ENCODE data around the gene IQCN. TPM values are rescaled to one million over a fixed set of nuclear protein-coding genes. Genes with fewer than 3 reads are reported as not detected.

The IQCN gene
- total and polyA plus RNA-seq, 12 donors = 0.17 to 7.8 (median 0.96) TPM

DNA sequence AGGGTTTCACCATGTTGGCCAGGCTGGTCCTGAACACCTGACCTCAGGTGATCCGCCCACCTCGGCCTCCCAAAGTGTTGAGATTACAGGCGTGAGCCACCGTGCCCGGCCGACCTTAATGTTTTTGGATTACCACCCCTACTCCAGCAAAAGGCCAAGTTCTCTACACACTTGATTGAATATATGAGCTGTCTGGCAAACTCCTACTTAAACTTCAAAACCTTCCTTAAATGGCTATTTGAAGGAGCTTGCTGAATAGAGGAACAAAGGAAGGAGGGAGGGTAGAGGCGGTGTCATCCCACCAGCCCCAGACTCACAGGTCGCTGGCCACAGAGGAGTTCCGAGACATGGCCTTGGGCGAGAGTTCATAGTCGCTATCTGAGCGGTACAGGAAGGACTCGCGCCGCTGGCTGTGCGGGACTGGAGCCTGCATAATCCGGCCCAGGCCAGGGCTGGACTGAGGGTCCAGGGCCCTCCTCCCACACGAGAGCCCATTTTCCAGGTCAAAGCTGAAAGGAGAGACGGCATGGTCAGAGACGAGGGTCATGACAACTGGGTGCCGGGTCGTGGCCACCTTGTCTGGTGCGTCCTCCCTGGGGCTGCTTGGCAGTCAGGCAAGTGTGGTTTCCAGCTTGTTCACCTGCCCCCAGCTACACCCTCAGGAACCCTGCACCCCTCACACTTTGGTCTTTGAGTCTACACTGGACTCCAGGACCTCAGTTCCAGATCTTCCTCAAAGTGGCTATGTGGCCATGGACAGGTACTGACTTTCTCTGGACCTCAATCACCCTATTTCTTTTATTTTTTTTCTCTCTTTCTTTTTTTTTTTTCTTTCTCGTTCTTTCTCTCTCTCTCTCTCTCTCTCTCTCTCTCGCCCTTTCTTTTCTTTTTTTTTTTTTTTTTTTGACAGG is 52.2 kb downstream of the IQCN start:
- Histone ChIP-seq H3K9me3 (no peaks in the 10 kb centered on the region), H3K36me3 (no peaks in the 10 kb centered on the region), H3K4me3 (no peak overlapping the region), H3K4me1 (peaks cover 13 to 30% (median 25%) of the 10 kb centered on the region in 9 donors), H3K27ac (no peak overlapping the region), H3K27me3 (peaks cover 6 to 51% (median 45%) of the 10 kb centered on the region in 7 donors)
- 86% methylated on average over 25 of the region's 25 CpGs for WGBS, 2 donors
- ATAC-seq (no peak), DNase-seq (no peak)
- intact Hi-C loops (cut with DNase I) = no loop called here
- TF ChIP-seq, protein P1, sequence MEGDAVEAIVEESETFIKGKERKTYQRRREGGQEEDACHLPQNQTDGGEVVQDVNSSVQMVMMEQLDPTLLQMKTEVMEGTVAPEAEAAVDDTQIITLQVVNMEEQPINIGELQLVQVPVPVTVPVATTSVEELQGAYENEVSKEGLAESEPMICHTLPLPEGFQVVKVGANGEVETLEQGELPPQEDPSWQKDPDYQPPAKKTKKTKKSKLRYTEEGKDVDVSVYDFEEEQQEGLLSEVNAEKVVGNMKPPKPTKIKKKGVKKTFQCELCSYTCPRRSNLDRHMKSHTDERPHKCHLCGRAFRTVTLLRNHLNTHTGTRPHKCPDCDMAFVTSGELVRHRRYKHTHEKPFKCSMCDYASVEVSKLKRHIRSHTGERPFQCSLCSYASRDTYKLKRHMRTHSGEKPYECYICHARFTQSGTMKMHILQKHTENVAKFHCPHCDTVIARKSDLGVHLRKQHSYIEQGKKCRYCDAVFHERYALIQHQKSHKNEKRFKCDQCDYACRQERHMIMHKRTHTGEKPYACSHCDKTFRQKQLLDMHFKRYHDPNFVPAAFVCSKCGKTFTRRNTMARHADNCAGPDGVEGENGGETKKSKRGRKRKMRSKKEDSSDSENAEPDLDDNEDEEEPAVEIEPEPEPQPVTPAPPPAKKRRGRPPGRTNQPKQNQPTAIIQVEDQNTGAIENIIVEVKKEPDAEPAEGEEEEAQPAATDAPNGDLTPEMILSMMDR (IDR thresholded peaks at IDR 0.05) = no peak

- no peak for DNase-seq
- H3K4me1 ChIP-seq = peaks cover 7 to 21% (median 17%) of the 10 kb centered on the region in 9 donors
- H3K27me3 ChIP-seq = peaks cover 5 to 38% (median 32%) of the 10 kb centered on the region in 7 donors
- no peaks in the 10 kb centered on the region for H3K9me3 ChIP-seq
- no peaks in the 10 kb centered on the region for H3K36me3 ChIP-seq
- WGBS, 2 donors = 10 to 13% methylated on average over 31 to 33 of the region's 33 CpGs
- no peak for ATAC-seq
- TF ChIP-seq, protein P1 (IDR thresholded peaks at IDR 0.05) = no peak
- H3K27ac ChIP-seq = no peak overlapping the region
- H3K4me3 ChIP-seq = no peak overlapping the region
- intact Hi-C loops (cut with DNase I) = no loop called here
Observed at GRCh38 chr19:18220632-18221275, 53.5 kb downstream of the IQCN start.

- TF ChIP-seq, protein P1 (IDR thresholded peaks at IDR 0.05) = no peak
- H3K27me3 ChIP-seq = peaks cover 4 to 31% (median 25%) of the 10 kb centered on the region in 7 donors
- H3K36me3 ChIP-seq = no peaks in the 10 kb centered on the region
- intact Hi-C loops (cut with DNase I) = no loop called here
- no peak overlapping the region for H3K4me3 ChIP-seq
- H3K27ac ChIP-seq = no peak overlapping the region
- H3K4me1 ChIP-seq = peaks cover 4 to 14% (median 10%) of the 10 kb centered on the region in 9 donors
- 63 to 66% methylated on average over 28 of the region's 28 CpGs for WGBS, 2 donors
- no peaks in the 10 kb centered on the region for H3K9me3 ChIP-seq
- DNase-seq = no peak
- no peak for ATAC-seq
Observed at GRCh38 chr19:18219911-18220631, 54.2 kb downstream of the IQCN start.

GRCh38 chr19:18218600-18218999 is 55.7 kb downstream of the IQCN start:
- Histone ChIP-seq H3K9me3 (no peaks in the 10 kb centered on the region), H3K27me3 (peaks cover 0 to 26% (median 20%) of the 10 kb centered on the region in 7 donors), H3K27ac (no peak overlapping the region), H3K4me3 (no peak overlapping the region), H3K36me3 (no peaks in the 10 kb centered on the region), H3K4me1 (peaks cover 0 to 3% (median 0%) of the 10 kb centered on the region in 9 donors)
- WGBS, 2 donors = 87% methylated on average over 3 of the region's 3 CpGs
- no peak for ATAC-seq
- DNase-seq = no peak
- TF ChIP-seq, protein P1 (IDR thresholded peaks at IDR 0.05) = no peak
- intact Hi-C loops (cut with DNase I) = no loop called here
